Measurements from ENCODE around the gene SUCLA2. TPM values are rescaled to one million over a fixed set of nuclear protein-coding genes. Genes with fewer than 3 reads are reported as not detected.
"Not testable (repeated sequence)": the region's sequence is repeated elsewhere in the genome, so short reads cannot be mapped to it uniquely, and the experiment has no call there.

The SUCLA2 gene
- total and polyA plus RNA-seq, 4 donors: 14.9 to 44.3 (median 28.3) TPM

GRCh38 chr13:48010698-48011097, 9.6 kb upstream of the SUCLA2 start:
- no peaks in the 10 kb centered on the region for H3K4me1 ChIP-seq (ENCODE audit: control insufficient read depth in 5 of 5, insufficient read depth in 5 of 5, low read length in 5 of 5)
- H3K9ac ChIP-seq (ENCODE audit: insufficient read depth in 1 of 2, low read length in 2 of 2): no peak overlapping the region
- ATAC-seq (ENCODE audit: insufficient read depth, low FRiP score) (no peak), DNase-seq (no peak)
- H3K27ac ChIP-seq (ENCODE audit: low read depth in 1 of 2, low read length in 1 of 2): no peak overlapping the region
- H3K9me3 ChIP-seq (ENCODE audit: control insufficient read depth in 4 of 4, insufficient read depth in 3 of 4, low read length in 3 of 4): no peaks in the 10 kb centered on the region
- no peak overlapping the region for H3K4me3 ChIP-seq
- WGBS, 2 donors: 71 to 72% methylated on average over 4 of the region's 4 CpGs
- TF ChIP-seq CTCF (IDR thresholded peaks at IDR 0.05; ENCODE audit: control extremely low read depth, extremely low read depth): no peak
- no peaks in the 10 kb centered on the region for H3K27me3 ChIP-seq (ENCODE audit: control insufficient read depth in 3 of 3, insufficient read depth in 3 of 3, low read length in 2 of 3)
- H3K36me3 ChIP-seq (ENCODE audit: control insufficient read depth in 4 of 4, insufficient read depth in 4 of 4, low read length in 4 of 4): peaks cover 0 to 6% (median 0%) of the 10 kb centered on the region in 4 donors

- no peak for DNase-seq
- H3K36me3 ChIP-seq (ENCODE audit: control insufficient read depth in 4 of 4, insufficient read depth in 4 of 4, low read length in 4 of 4): peaks cover 0 to 6% (median 0%) of the 10 kb centered on the region in 4 donors
- no peaks in the 10 kb centered on the region for H3K27me3 ChIP-seq (ENCODE audit: control insufficient read depth in 3 of 3, insufficient read depth in 3 of 3, low read length in 2 of 3)
- no peaks in the 10 kb centered on the region for H3K9me3 ChIP-seq (ENCODE audit: control insufficient read depth in 4 of 4, insufficient read depth in 3 of 4, low read length in 3 of 4)
- WGBS, 2 donors: 13 to 22% methylated on average over 1 of the region's 1 CpG
- no peak for TF ChIP-seq CTCF (IDR thresholded peaks at IDR 0.05; ENCODE audit: control extremely low read depth, extremely low read depth)
- H3K9ac ChIP-seq (ENCODE audit: insufficient read depth in 1 of 2, low read length in 2 of 2): no peak overlapping the region
- no peaks in the 10 kb centered on the region for H3K4me1 ChIP-seq (ENCODE audit: control insufficient read depth in 5 of 5, insufficient read depth in 5 of 5, low read length in 5 of 5)
- H3K27ac ChIP-seq (ENCODE audit: low read depth in 1 of 2, low read length in 1 of 2): no peak overlapping the region
- no peak for ATAC-seq (ENCODE audit: insufficient read depth, low FRiP score)
- H3K4me3 ChIP-seq: no peak overlapping the region
Observed at GRCh38 chr13:48009284-48009683, 8.2 kb upstream of the SUCLA2 start.

- Histone ChIP-seq H3K9me3 (ENCODE audit: control insufficient read depth in 4 of 4, insufficient read depth in 3 of 4, low read length in 3 of 4) (no peaks in the 10 kb centered on the region), H3K27me3 (ENCODE audit: control insufficient read depth in 3 of 3, insufficient read depth in 3 of 3, low read length in 2 of 3) (no peaks in the 10 kb centered on the region), H3K4me3 (no peak overlapping the region), H3K36me3 (ENCODE audit: control insufficient read depth in 4 of 4, insufficient read depth in 4 of 4, low read length in 4 of 4) (no peaks in the 10 kb centered on the region), H3K9ac (ENCODE audit: insufficient read depth in 1 of 2, low read length in 2 of 2) (no peak overlapping the region), H3K4me1 (ENCODE audit: control insufficient read depth in 5 of 5, insufficient read depth in 5 of 5, low read length in 5 of 5) (peaks cover 0 to 5% (median 2%) of the 10 kb centered on the region in 5 donors), H3K27ac (ENCODE audit: low read depth in 1 of 2, low read length in 1 of 2) (no peak overlapping the region)
- DNase-seq (no peak), ATAC-seq (ENCODE audit: insufficient read depth, low FRiP score) (no peak)
- WGBS, 2 donors: 61 to 71% methylated on average over 1 of the region's 1 CpG
- TF ChIP-seq CTCF (IDR thresholded peaks at IDR 0.05; ENCODE audit: control extremely low read depth, extremely low read depth): no peak
Observed at GRCh38 chr13:48006396-48006795, 5.3 kb upstream of the SUCLA2 start.

GRCh38 chr13:48004201-48004600, 3.1 kb upstream of the SUCLA2 start:
- WGBS, 2 donors: 82 to 86% methylated on average over 2 of the region's 2 CpGs
- H3K4me1 ChIP-seq (ENCODE audit: control insufficient read depth in 5 of 5, insufficient read depth in 5 of 5, low read length in 5 of 5): peaks cover 0 to 11% (median 6%) of the 10 kb centered on the region in 5 donors
- DNase-seq (no peak), ATAC-seq (ENCODE audit: insufficient read depth, low FRiP score) (no peak)
- no peaks in the 10 kb centered on the region for H3K9me3 ChIP-seq (ENCODE audit: control insufficient read depth in 4 of 4, insufficient read depth in 3 of 4, low read length in 3 of 4)
- no peak overlapping the region for H3K9ac ChIP-seq (ENCODE audit: insufficient read depth in 1 of 2, low read length in 2 of 2)
- H3K27me3 ChIP-seq (ENCODE audit: control insufficient read depth in 3 of 3, insufficient read depth in 3 of 3, low read length in 2 of 3): no peaks in the 10 kb centered on the region
- no peak overlapping the region for H3K4me3 ChIP-seq
- H3K27ac ChIP-seq (ENCODE audit: low read depth in 1 of 2, low read length in 1 of 2): no peak overlapping the region
- peaks cover 0 to 7% (median 0%) of the 10 kb centered on the region in 4 donors for H3K36me3 ChIP-seq (ENCODE audit: control insufficient read depth in 4 of 4, insufficient read depth in 4 of 4, low read length in 4 of 4)
- no peak for TF ChIP-seq CTCF (IDR thresholded peaks at IDR 0.05; ENCODE audit: control extremely low read depth, extremely low read depth)

GRCh38 chr13:48001999-48002398, 926 bp upstream of the SUCLA2 start:
- DNase-seq; H3K4me3 ChIP-seq; H3K9me3 ChIP-seq (ENCODE audit: control insufficient read depth in 4 of 4, insufficient read depth in 3 of 4, low read length in 3 of 4); H3K9ac ChIP-seq (ENCODE audit: insufficient read depth in 1 of 2, low read length in 2 of 2); H3K27ac ChIP-seq (ENCODE audit: low read depth in 1 of 2, low read length in 1 of 2); ATAC-seq (ENCODE audit: insufficient read depth, low FRiP score); H3K27me3 ChIP-seq (ENCODE audit: control insufficient read depth in 3 of 3, insufficient read depth in 3 of 3, low read length in 2 of 3); H3K36me3 ChIP-seq (ENCODE audit: control insufficient read depth in 4 of 4, insufficient read depth in 4 of 4, low read length in 4 of 4): not testable (repeated sequence)
- peaks cover 2 to 11% (median 6%) of the 10 kb centered on the region in 5 donors for H3K4me1 ChIP-seq (ENCODE audit: control insufficient read depth in 5 of 5, insufficient read depth in 5 of 5, low read length in 5 of 5)
- WGBS, 2 donors: 61 to 81% methylated on average over 5 of the region's 5 CpGs

All from lung (tissue), 12 donors.